Smooth muscle cell (in vitro differentiated cells): Measurements from ENCODE around the gene EXOC6B. TPM values are rescaled to one million over a fixed set of nuclear protein-coding genes. Genes with fewer than 3 reads are reported as not detected.

Experiments
- DNase-seq: peaks from one replicate; lab custom pipeline; 2025; ENCODE audit not compliant: unreplicated experiment; lab: John Stamatoyannopoulos, UW
- H2AFZ ChIP-seq: fragments of 200-600 bp; sonication (generic); 2 replicates; pipeline ENCODE4 v1.6.0; 2016; ENCODE audit warnings: antibody characterized with exemption, low read depth, mild to moderate bottlenecking
- H3F3A ChIP-seq: fragments of 200-600 bp; sonication (generic); 2 replicates; pipeline ENCODE4 v1.6.0; 2017; ENCODE audit warnings: antibody characterized with exemption, low read depth
- H3K27ac ChIP-seq: fragments of 200-600 bp; sonication (generic); 2 replicates; pipeline ENCODE4 v1.5.1; 2016; ENCODE audit warnings: low read depth, mild to moderate bottlenecking
- H3K27me3 ChIP-seq: fragments of 200-600 bp; sonication (generic); 2 replicates; pipeline ENCODE4 v1.6.1; 2016; ENCODE audit warnings: low read depth, mild to moderate bottlenecking
- H3K36me3 ChIP-seq: fragments of 200-600 bp; sonication (generic); 2 replicates; pipeline ENCODE4 v1.5.1; 2016; ENCODE audit warnings: low read depth
- H3K4me1 ChIP-seq: fragments of 200-600 bp; sonication (generic); 2 replicates; pipeline ENCODE4 v1.5.1; 2016; ENCODE audit warnings: low read depth
- H3K4me2 ChIP-seq: fragments of 200-600 bp; sonication (generic); 2 replicates; pipeline ENCODE4 v1.6.0; 2016; ENCODE audit warnings: mild to moderate bottlenecking
- H3K4me3 ChIP-seq: fragments of 200-600 bp; sonication (generic); 2 replicates; pipeline ENCODE4 v1.5.1; 2016; ENCODE audit warnings: mild to moderate bottlenecking
- H3K79me2 ChIP-seq: fragments of 200-600 bp; sonication (generic); 2 replicates; pipeline ENCODE4 v1.6.0; 2016; ENCODE audit warnings: low read depth, mild to moderate bottlenecking
- H3K9ac ChIP-seq: fragments of 200-600 bp; sonication (generic); 2 replicates; pipeline ENCODE4 v1.6.0; 2016; ENCODE audit warnings: low read depth
- H3K9me3 ChIP-seq: fragments of 200-600 bp; sonication (generic); replicated peaks from 2 replicates; pipeline ENCODE4 v1.5.1; 2016; ENCODE audit warnings: low read depth
- H4K20me1 ChIP-seq: fragments of 200-600 bp; sonication (generic); 2 replicates; pipeline ENCODE4 v1.6.0; 2016; ENCODE audit warnings: low read depth
- WGBS: methylation state at CpG from one replicate; pipeline ENCODE4 v1.1.7; 2016; ENCODE audit warnings: low lambda C conversion rate; 5-methylcytosine and 5-hydroxymethylcytosine counted together
- polyA plus RNA-seq: library from polyadenylated mRNA; unstranded; fragments of >200 nt; fragmentation: Nextera tagmentation; extraction: Ambion mirVana; gene quantifications from 2 replicates; pipeline ENCODE4 v1.2.1, GENCODE V29; 2016
- total RNA-seq: library from RNA; depleted of rRNA; stranded (reverse); fragments of >200 nt; gene quantifications from 2 replicates; pipeline ENCODE4 v1.2.3, GENCODE V29; 2014
- TF ChIP-seq, protein P1 (sequence below): fragments of 200-600 bp; sonication (generic); IDR thresholded peaks from 2 replicates; pipeline ENCODE4 v1.5.1; 2017; ENCODE audit warnings: borderline replicate concordance, mild to moderate bottlenecking, antibody characterized with exemption; ENCODE audit not compliant: insufficient read depth, poor library complexity, severe bottlenecking

The EXOC6B gene
- total and polyA plus RNA-seq, 2 experiments from 2014 or later, result 6.9 to 19.7 TPM

DNA sequence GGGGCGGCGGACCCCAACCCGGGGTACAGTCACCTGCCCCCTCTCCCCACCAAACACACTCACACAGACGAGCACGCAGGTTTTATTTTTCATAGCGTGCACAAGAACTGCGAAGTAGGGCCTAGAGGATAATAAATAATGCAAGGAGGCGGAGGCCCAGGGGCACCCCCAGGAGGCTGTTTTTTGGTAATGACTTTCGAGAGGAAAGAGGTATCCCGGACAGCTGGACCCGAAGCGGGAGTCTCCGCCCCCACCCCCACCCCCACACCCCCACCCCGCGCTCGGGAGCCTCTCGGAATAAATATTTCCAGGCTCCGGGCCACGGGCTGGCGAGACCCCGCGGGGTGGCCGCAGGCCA is 681.6 kb downstream of the EXOC6B start:
- no peaks in the 10 kb centered on the region for H3K36me3 ChIP-seq
- H3K9ac ChIP-seq, result no peak overlapping the region
- H3F3A ChIP-seq, result no peaks in the 10 kb centered on the region
- H3K27me3 ChIP-seq, result peaks cover 74% of the 10 kb centered on the region
- peaks cover 50% of the 10 kb centered on the region for H3K4me1 ChIP-seq
- H4K20me1 ChIP-seq, result no peaks in the 10 kb centered on the region
- DNase-seq, result no peak
- TF ChIP-seq, protein P1, sequence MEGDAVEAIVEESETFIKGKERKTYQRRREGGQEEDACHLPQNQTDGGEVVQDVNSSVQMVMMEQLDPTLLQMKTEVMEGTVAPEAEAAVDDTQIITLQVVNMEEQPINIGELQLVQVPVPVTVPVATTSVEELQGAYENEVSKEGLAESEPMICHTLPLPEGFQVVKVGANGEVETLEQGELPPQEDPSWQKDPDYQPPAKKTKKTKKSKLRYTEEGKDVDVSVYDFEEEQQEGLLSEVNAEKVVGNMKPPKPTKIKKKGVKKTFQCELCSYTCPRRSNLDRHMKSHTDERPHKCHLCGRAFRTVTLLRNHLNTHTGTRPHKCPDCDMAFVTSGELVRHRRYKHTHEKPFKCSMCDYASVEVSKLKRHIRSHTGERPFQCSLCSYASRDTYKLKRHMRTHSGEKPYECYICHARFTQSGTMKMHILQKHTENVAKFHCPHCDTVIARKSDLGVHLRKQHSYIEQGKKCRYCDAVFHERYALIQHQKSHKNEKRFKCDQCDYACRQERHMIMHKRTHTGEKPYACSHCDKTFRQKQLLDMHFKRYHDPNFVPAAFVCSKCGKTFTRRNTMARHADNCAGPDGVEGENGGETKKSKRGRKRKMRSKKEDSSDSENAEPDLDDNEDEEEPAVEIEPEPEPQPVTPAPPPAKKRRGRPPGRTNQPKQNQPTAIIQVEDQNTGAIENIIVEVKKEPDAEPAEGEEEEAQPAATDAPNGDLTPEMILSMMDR, result no peak
- H3K4me3 ChIP-seq, result peak overlapping the region; percentile 54
- H2AFZ ChIP-seq, result no peak overlapping the region
- peak overlapping the region; percentile 88 for H3K4me2 ChIP-seq
- no peaks in the 10 kb centered on the region for H3K79me2 ChIP-seq
- H3K9me3 ChIP-seq, result no peaks in the 10 kb centered on the region
- H3K27ac ChIP-seq, result no peak overlapping the region
- 6% methylated on average over 13 of the region's 23 CpGs for WGBS

DNA sequence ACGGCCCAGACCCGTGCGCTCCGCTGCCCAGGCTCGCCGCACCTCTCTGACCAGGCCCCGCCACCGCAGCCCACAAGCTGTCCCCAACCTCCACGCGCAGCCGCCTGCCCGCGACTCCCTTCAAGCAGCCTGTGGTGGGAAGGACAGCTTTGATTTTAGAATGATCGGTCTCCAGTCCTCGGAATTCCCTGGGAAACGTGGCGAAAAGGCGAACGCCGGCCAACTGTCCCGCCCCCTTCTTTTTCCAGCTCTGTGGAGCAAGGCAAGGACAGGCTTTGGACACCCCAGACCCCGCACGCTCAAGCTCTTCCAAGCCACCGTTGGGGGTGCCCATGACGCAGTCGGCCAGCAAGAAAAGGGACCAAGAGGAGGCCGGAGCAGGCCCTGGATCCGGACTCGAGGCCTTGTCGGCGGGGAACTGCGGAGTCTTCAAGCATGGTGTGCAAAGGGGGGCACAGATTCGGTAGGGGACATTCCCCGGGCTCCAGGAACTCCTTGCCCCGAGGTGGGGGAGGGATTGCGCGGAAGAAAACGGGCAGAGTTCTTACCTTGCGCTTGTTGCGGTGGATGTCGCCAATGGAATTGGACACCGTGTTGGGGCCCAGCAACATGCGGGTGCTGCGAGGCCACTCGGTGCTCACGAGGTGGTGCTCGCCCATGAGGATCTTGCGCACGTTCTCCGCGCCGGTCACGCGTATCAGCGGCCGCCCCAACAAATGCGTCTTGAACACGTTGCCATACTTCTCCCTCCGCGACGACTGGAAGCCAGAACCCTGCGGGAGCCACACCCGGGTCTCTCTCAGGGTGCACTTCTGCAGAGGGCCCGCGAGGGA is 682.2 kb downstream of the EXOC6B start:
- no peaks in the 10 kb centered on the region for H3K36me3 ChIP-seq
- H3K9me3 ChIP-seq, result no peaks in the 10 kb centered on the region
- H3K4me1 ChIP-seq, result peaks cover 48% of the 10 kb centered on the region
- TF ChIP-seq, protein P1, result no peak
- no peaks in the 10 kb centered on the region for H4K20me1 ChIP-seq
- no peaks in the 10 kb centered on the region for H3K79me2 ChIP-seq
- WGBS, result 6% methylated on average over 64 of the region's 65 CpGs
- H3K9ac ChIP-seq, result no peak overlapping the region
- no peak for DNase-seq
- no peaks in the 10 kb centered on the region for H3F3A ChIP-seq
- no peak overlapping the region for H3K27ac ChIP-seq
- H3K4me2 ChIP-seq, result peak overlapping the region; percentile 88
- H3K27me3 ChIP-seq, result peaks cover 69% of the 10 kb centered on the region
- H2AFZ ChIP-seq, result no peak overlapping the region
- peak overlapping the region; percentile 54 for H3K4me3 ChIP-seq

DNA sequence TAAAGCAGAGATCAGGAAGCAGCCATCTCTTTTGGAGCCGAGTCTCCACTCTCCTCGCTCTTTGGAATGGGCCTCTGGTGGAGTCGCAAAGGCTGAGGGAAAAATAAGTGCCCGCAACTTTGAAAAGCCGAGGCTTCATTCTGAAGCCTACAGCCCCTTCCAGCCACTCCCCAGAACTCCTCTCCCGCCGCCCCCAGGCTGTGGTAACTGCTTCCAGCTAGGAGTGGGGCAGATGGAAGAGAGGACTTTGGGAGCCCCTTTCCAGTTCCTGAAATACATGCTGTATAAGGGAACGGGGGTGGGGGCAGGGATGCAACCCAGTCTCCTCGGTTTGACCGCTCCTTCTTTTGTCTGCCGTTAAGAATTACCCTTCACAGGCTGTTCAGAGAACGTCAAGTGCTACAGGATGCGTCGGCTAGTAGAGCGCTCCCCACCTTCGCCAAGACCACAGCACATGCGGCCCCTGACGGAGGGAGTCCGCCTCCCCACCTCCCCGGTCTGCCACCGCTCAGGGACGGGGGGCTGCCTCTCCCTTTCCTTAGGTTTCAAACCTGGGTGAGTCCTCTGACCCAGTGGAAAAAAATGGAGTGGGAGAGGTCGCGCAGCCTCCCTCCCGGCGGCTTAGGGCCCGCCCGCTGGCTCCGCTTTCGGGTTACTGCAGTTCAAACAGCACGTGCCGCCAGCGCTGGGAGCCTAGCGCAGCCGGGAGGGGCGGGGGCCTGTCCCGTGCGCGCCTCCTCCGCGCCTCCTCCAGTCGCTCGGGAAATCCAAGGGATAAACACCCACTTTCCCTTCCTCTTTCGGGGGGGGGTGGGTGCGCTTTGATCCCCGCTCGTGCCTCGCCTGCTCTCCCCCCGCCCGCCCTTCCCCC is 683.0 kb downstream of the EXOC6B start:
- Histone ChIP-seq H3K9ac (no peak overlapping the region), H4K20me1 (no peaks in the 10 kb centered on the region), H3K9me3 (no peaks in the 10 kb centered on the region), H3K27ac (no peak overlapping the region), H3K79me2 (no peaks in the 10 kb centered on the region), H3K4me1 (peaks cover 47% of the 10 kb centered on the region), H2AFZ (no peak overlapping the region), H3K27me3 (peaks cover 62% of the 10 kb centered on the region), H3K4me3 (peak overlapping the region; percentile 54), H3F3A (no peaks in the 10 kb centered on the region), H3K36me3 (no peaks in the 10 kb centered on the region), H3K4me2 (peak overlapping the region; percentile 88)
- TF ChIP-seq, protein P1, result no peak
- WGBS, result 12% methylated on average over 44 of the region's 50 CpGs
- DNase-seq, result no peak
